SKM-1 (cell line): Measurements from ENCODE around the gene SLTM.
A peak's percentile ranks its signal among the peaks of the same experiment; 100 is the strongest.
"Not testable (repeated sequence)": the region's sequence is repeated elsewhere in the genome, so short reads cannot be mapped to it uniquely, and the experiment has no call there.

ENCODE experiments used
- DNase-seq: peaks from one replicate; lab custom pipeline; 2025; ENCODE audit not compliant: unreplicated experiment; lab: John Stamatoyannopoulos, UW

The SLTM gene

GRCh38 chr15:58933281-58934113, at the start of gene SLTM:
Gene SLTM (minus strand): TSS chr15:58933679. CDS start chr15:58933565, 114 bp downstream.
- DNase-seq, result peak; percentile 80

GRCh38 chr15:58983261-58983660, 49.8 kb upstream of the SLTM start:
- no peak for DNase-seq

GRCh38 chr15:58981808-58982475, 48.5 kb upstream of the SLTM start:
- no peak for DNase-seq

- DNase-seq, result peak; percentile 32
These were observed 47.0 kb upstream of the SLTM start for GRCh38 chr15:58980351-58980939.

- DNase-seq, result no peak
These were observed 44.4 kb upstream of the SLTM start for GRCh38 chr15:58977887-58978286.

- DNase-seq, result no peak
These were observed 34.0 kb upstream of the SLTM start for GRCh38 chr15:58967479-58967878.

GRCh38 chr15:58966698-58967097, 33.2 kb upstream of the SLTM start:
- no peak for DNase-seq

- DNase-seq, result no peak
These were observed 29.4 kb upstream of the SLTM start for GRCh38 chr15:58962662-58963565.

- no peak for DNase-seq
These were observed 28.7 kb upstream of the SLTM start for GRCh38 chr15:58962136-58962535.

- DNase-seq, result no peak
These were observed 25.3 kb upstream of the SLTM start for GRCh38 chr15:58958811-58959210.

GRCh38 chr15:58957101-58957973, 23.9 kb upstream of the SLTM start:
- peak; percentile 56 for DNase-seq

- DNase-seq, result no peak
These were observed 19.3 kb upstream of the SLTM start for GRCh38 chr15:58952751-58953150.

GRCh38 chr15:58951388-58952007, 18.0 kb upstream of the SLTM start:
- no peak for DNase-seq

- DNase-seq, result no peak
These were observed 13.7 kb upstream of the SLTM start for GRCh38 chr15:58947179-58947578.

GRCh38 chr15:58934974-58935373, 1.5 kb upstream of the SLTM start:
- DNase-seq, result not testable (repeated sequence)

- DNase-seq, result no peak
These were observed 1.0 kb upstream of the SLTM start for GRCh38 chr15:58934521-58934920.

GRCh38 chr15:58934114-58934447, 602 bp upstream of the SLTM start:
- DNase-seq, result no peak

GRCh38 chr15:58932710-58933280, 684 bp downstream of the SLTM start:
- DNase-seq, result no peak

- peak; percentile 48 for DNase-seq
These were observed 1.4 kb downstream of the SLTM start for GRCh38 chr15:58931987-58932588.
